Thyroid gland (tissue), 4 donors: ENCODE measurements around the gene TAS2R16. TPM values are rescaled to one million over a fixed set of nuclear protein-coding genes. Genes with fewer than 3 reads are reported as not detected.

Source experiments
- DNase-seq, 2 donors: peaks; one replicate each; pipeline ENCODE4 v3.0.0-alpha.2; 2019
- H3K27ac ChIP-seq, 3 donors: fragments of 200-600 bp; sonication (generic); 1 replicate in 2 of 3; 2 replicates in 1 of 3; pipeline ENCODE4 v1.5.1; 2016 to 2019; ENCODE audit warnings: mild to moderate bottlenecking in 1 of 3, moderate library complexity in 1 of 3
- H3K27me3 ChIP-seq: fragments of 200-600 bp; sonication (generic); one replicate; pipeline ENCODE4 v1.5.1; 2019
- H3K36me3 ChIP-seq, 2 donors: fragments of 200-600 bp; sonication (generic); one replicate each; pipeline ENCODE4 v1.5.1; 2016 to 2019
- H3K4me1 ChIP-seq, 2 donors: fragments of 200-600 bp; sonication (generic); one replicate each; pipeline ENCODE4 v1.5.1; 2017 to 2019
- H3K4me3 ChIP-seq, 3 donors: fragments of 200-600 bp; sonication (generic); replicated peaks in 1 of 3; 1 replicate in 2 of 3; 2 replicates in 1 of 3; pipeline ENCODE4 v1.5.1; 2016; ENCODE audit warnings: mild to moderate bottlenecking in 1 of 3
- H3K9me3 ChIP-seq: fragments of 200-600 bp; sonication (generic); one replicate; pipeline ENCODE4 v1.5.1; 2017
- CTCF ChIP-seq, 6 experiments: fragments of 200-600 bp in 3 of 6; fragments of 450-650 bp in 3 of 6; sonication (generic) in 3 of 6; IDR thresholded peaks; one replicate each; pipeline ENCODE4 v1.5.1; 2016 to 2019; ENCODE audit warnings: antibody characterized with exemption in 6 of 6, mild to moderate bottlenecking in 2 of 6, inconsistent platforms in 1 of 6, moderate library complexity in 1 of 6
- POLR2A ChIP-seq, 2 donors: fragments of 450-650 bp; IDR thresholded peaks; one replicate each; pipeline ENCODE4 v1.6.1; 2017; ENCODE audit warnings: antibody characterized with exemption in 2 of 2, mild to moderate bottlenecking in 2 of 2, moderate library complexity in 1 of 2
- WGBS, 2 donors: methylation state at CpG; one replicate each; pipeline ENCODE4 v1.1.5; 2017; 5-methylcytosine and 5-hydroxymethylcytosine counted together
- intact Hi-C: fragments of 100-400 bp; cut with DNase I; formaldehyde crosslinking; loops from one replicate; pipeline ENCODE4 v1.15.1; 2023
- total RNA-seq, 4 donors: library from RNA; depleted of rRNA; stranded (reverse); fragments of >200 nt; gene quantifications; one replicate each; pipeline ENCODE4 v1.2.3, GENCODE V29; 2016

Gene TAS2R16
- total RNA-seq, 4 donors from 2014 or later = not detected

GRCh38 chr7:122983261-122983660 lies 12.2 kb downstream of the TAS2R16 start:
- 76 to 82% methylated on average over 1 of the region's 1 CpG for WGBS, 2 donors
- intact Hi-C loops = no loop called here

GRCh38 chr7:122975341-122975740 lies 20.2 kb downstream of the TAS2R16 start:
- WGBS, 2 donors = 89 to 96% methylated on average over 1 of the region's 1 CpG
- TF ChIP-seq CTCF (IDR thresholded peaks at IDR 0.05) (no peak), POLR2A (IDR thresholded peaks at IDR 0.05) (no peak)
- Histone ChIP-seq H3K9me3 (no peaks in the 10 kb centered on the region), H3K36me3 (no peaks in the 10 kb centered on the region), H3K4me1 (no peaks in the 10 kb centered on the region), H3K27ac (no peak overlapping the region), H3K27me3 (no peaks in the 10 kb centered on the region), H3K4me3 (no peak overlapping the region)
- DNase-seq = no peak
- intact Hi-C loops = no loop called here

More at GRCh38 chr7:122983261-122983660, 12.2 kb downstream of the TAS2R16 start:
- H3K27me3 ChIP-seq = no peaks in the 10 kb centered on the region
- no peak for DNase-seq
- H3K9me3 ChIP-seq = no peaks in the 10 kb centered on the region
- H3K4me3 ChIP-seq = no peak overlapping the region
- H3K36me3 ChIP-seq = no peaks in the 10 kb centered on the region
- TF ChIP-seq CTCF (IDR thresholded peaks at IDR 0.05) (no peak), POLR2A (IDR thresholded peaks at IDR 0.05) (no peak)
- H3K4me1 ChIP-seq = no peaks in the 10 kb centered on the region
- H3K27ac ChIP-seq = no peak overlapping the region

GRCh38 chr7:122974229-122974628 lies 21.3 kb downstream of the TAS2R16 start:
- Histone ChIP-seq H3K27me3 (no peaks in the 10 kb centered on the region), H3K4me3 (no peak overlapping the region), H3K4me1 (no peaks in the 10 kb centered on the region), H3K36me3 (no peaks in the 10 kb centered on the region), H3K9me3 (no peaks in the 10 kb centered on the region), H3K27ac (no peak overlapping the region)
- WGBS, 2 donors = 75 to 86% methylated on average over 2 of the region's 2 CpGs
- intact Hi-C loops = no loop called here
- no peak for TF ChIP-seq CTCF (IDR thresholded peaks at IDR 0.05)
- no peak for TF ChIP-seq POLR2A (IDR thresholded peaks at IDR 0.05)
- DNase-seq = no peak

- no peak for DNase-seq
- no peak overlapping the region for H3K27ac ChIP-seq
- no peak overlapping the region for H3K4me3 ChIP-seq
- intact Hi-C loops = no loop called here
- H3K4me1 ChIP-seq = no peaks in the 10 kb centered on the region
- TF ChIP-seq POLR2A (IDR thresholded peaks at IDR 0.05) (no peak), CTCF (IDR thresholded peaks at IDR 0.05) (no peak)
- no peaks in the 10 kb centered on the region for H3K9me3 ChIP-seq
- H3K36me3 ChIP-seq = no peaks in the 10 kb centered on the region
- WGBS, 2 donors = 74 to 77% methylated on average over 6 of the region's 6 CpGs
- H3K27me3 ChIP-seq = no peaks in the 10 kb centered on the region
Observed at GRCh38 chr7:122972056-122972455, 23.4 kb downstream of the TAS2R16 start.

GRCh38 chr7:122970740-122971725 lies 24.5 kb downstream of the TAS2R16 start:
- no peaks in the 10 kb centered on the region for H3K4me1 ChIP-seq
- WGBS, 2 donors = 70% methylated on average over 5 to 6 of the region's 6 CpGs
- H3K9me3 ChIP-seq = no peaks in the 10 kb centered on the region
- TF ChIP-seq CTCF (IDR thresholded peaks at IDR 0.05) (no peak), POLR2A (IDR thresholded peaks at IDR 0.05) (no peak)
- no peak overlapping the region for H3K4me3 ChIP-seq
- DNase-seq = no peak
- H3K27ac ChIP-seq = no peak overlapping the region
- H3K27me3 ChIP-seq = no peaks in the 10 kb centered on the region
- H3K36me3 ChIP-seq = no peaks in the 10 kb centered on the region
- intact Hi-C loops = no loop called here
